ENCODE data around the gene CSTPP1.

The CSTPP1 gene

DNA sequence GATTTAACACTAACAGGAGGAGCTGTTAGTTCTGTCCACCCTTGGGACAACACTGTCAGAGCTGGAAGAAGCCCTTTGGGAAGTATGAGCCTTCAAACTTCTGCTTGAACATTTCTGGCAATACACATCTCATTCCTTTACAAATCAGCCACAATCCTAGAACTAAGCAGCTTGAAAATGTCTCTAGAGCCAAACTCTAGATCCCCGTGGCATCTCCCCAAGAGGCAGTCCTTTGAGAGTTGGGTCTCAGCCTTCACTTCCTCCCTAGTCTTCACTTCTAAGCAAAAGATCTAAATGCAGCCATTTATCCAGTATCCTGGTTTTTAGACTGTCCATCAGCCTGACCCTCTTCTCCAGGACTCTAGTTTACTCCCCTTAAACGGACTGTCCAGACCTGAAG, 213.2 kb downstream of the CSTPP1 start:
- H3K27me3 ChIP-seq (ENCODE audit: low read length) = no peaks in the 10 kb centered on the region
- H3K79me2 ChIP-seq (ENCODE audit: insufficient read depth, low read length) = no peaks in the 10 kb centered on the region
- H2AFZ ChIP-seq (ENCODE audit: low read depth, low read length, severe bottlenecking) = no peak overlapping the region
- no peaks in the 10 kb centered on the region for H3K36me3 ChIP-seq (ENCODE audit: low read length)
- no peaks in the 10 kb centered on the region for H3K9me3 ChIP-seq (ENCODE audit: insufficient read depth, low read length)
- no peak overlapping the region for H3K9ac ChIP-seq (ENCODE audit: low read length)
- TF ChIP-seq CTCF (IDR thresholded peaks at IDR 0.05; ENCODE audit: insufficient read depth, low read length, poor library complexity, severe bottlenecking) (no peak), EZH2phosphoT487 (conservative IDR thresholded peaks at IDR 0.05; ENCODE audit: low read length) (no peak)
- H3K4me3 ChIP-seq (ENCODE audit: insufficient read depth, low read length, poor library complexity, severe bottlenecking) = no peak overlapping the region
- no peaks in the 10 kb centered on the region for H4K20me1 ChIP-seq (ENCODE audit: low read depth, low read length)
- no peak overlapping the region for H3K27ac ChIP-seq (ENCODE audit: low read depth, low read length)
- no peak overlapping the region for H3K4me2 ChIP-seq (ENCODE audit: low read depth, low read length, poor library complexity, severe bottlenecking)
- H3F3A ChIP-seq (ENCODE audit: insufficient read depth) = no peaks in the 10 kb centered on the region
- no peaks in the 10 kb centered on the region for H3K9me2 ChIP-seq (replicated peaks; ENCODE audit: insufficient read depth, low read length)

GRCh38 chr11:47152126-47152952, 215.8 kb downstream of the CSTPP1 start:
- H3K4me2 ChIP-seq (ENCODE audit: low read depth, low read length, poor library complexity, severe bottlenecking) = no peak overlapping the region
- no peak overlapping the region for H3K9ac ChIP-seq (ENCODE audit: low read length)
- no peaks in the 10 kb centered on the region for H3K79me2 ChIP-seq (ENCODE audit: insufficient read depth, low read length)
- TF ChIP-seq EZH2phosphoT487 (conservative IDR thresholded peaks at IDR 0.05; ENCODE audit: low read length) (no peak), CTCF (IDR thresholded peaks at IDR 0.05; ENCODE audit: insufficient read depth, low read length, poor library complexity, severe bottlenecking) (no peak)
- H3K27me3 ChIP-seq (ENCODE audit: low read length) = no peaks in the 10 kb centered on the region
- no peaks in the 10 kb centered on the region for H4K20me1 ChIP-seq (ENCODE audit: low read depth, low read length)
- no peaks in the 10 kb centered on the region for H3F3A ChIP-seq (ENCODE audit: insufficient read depth)
- no peaks in the 10 kb centered on the region for H3K9me2 ChIP-seq (replicated peaks; ENCODE audit: insufficient read depth, low read length)
- no peak overlapping the region for H3K27ac ChIP-seq (ENCODE audit: low read depth, low read length)
- no peak overlapping the region for H2AFZ ChIP-seq (ENCODE audit: low read depth, low read length, severe bottlenecking)
- no peaks in the 10 kb centered on the region for H3K9me3 ChIP-seq (ENCODE audit: insufficient read depth, low read length)
- no peak overlapping the region for H3K4me3 ChIP-seq (ENCODE audit: insufficient read depth, low read length, poor library complexity, severe bottlenecking)
- H3K36me3 ChIP-seq (ENCODE audit: low read length) = no peaks in the 10 kb centered on the region

- H3K4me2 ChIP-seq (ENCODE audit: low read depth, low read length, poor library complexity, severe bottlenecking) = no peak overlapping the region
- no peak overlapping the region for H3K4me3 ChIP-seq (ENCODE audit: insufficient read depth, low read length, poor library complexity, severe bottlenecking)
- H3K36me3 ChIP-seq (ENCODE audit: low read length) = no peaks in the 10 kb centered on the region
Measured at GRCh38 chr11:47152953-47153950, 216.7 kb downstream of the CSTPP1 start.

More at GRCh38 chr11:47152953-47153950, 216.7 kb downstream of the CSTPP1 start:
- Histone ChIP-seq H3K9me2 (replicated peaks; ENCODE audit: insufficient read depth, low read length) (no peaks in the 10 kb centered on the region), H3K79me2 (ENCODE audit: insufficient read depth, low read length) (no peaks in the 10 kb centered on the region), H3K9ac (ENCODE audit: low read length) (no peak overlapping the region), H3K9me3 (ENCODE audit: insufficient read depth, low read length) (no peaks in the 10 kb centered on the region), H3K27me3 (ENCODE audit: low read length) (no peaks in the 10 kb centered on the region), H2AFZ (ENCODE audit: low read depth, low read length, severe bottlenecking) (no peak overlapping the region), H4K20me1 (ENCODE audit: low read depth, low read length) (no peaks in the 10 kb centered on the region), H3F3A (ENCODE audit: insufficient read depth) (no peaks in the 10 kb centered on the region), H3K27ac (ENCODE audit: low read depth, low read length) (no peak overlapping the region)
- TF ChIP-seq EZH2phosphoT487 (conservative IDR thresholded peaks at IDR 0.05; ENCODE audit: low read length) = no peak
- peak; percentile 96 for TF ChIP-seq CTCF (IDR thresholded peaks at IDR 0.05; ENCODE audit: insufficient read depth, low read length, poor library complexity, severe bottlenecking)
